Stromal cell of bone marrow (primary cell): ENCODE data around the gene COL5A1.
"Not testable (repeated sequence)": the region's sequence is repeated elsewhere in the genome, so short reads cannot be mapped to it uniquely, and the experiment has no call there.

Experiments
- DNase-seq: peaks from one replicate; pipeline ENCODE4 v3.0.0-alpha.2; 2012; ENCODE audit warnings: low read depth

The COL5A1 gene

GRCh38 chr9:134692573-134692860 lies 50.9 kb downstream of the COL5A1 start:
- no peak for DNase-seq

GRCh38 chr9:134693011-134693410 lies 51.4 kb downstream of the COL5A1 start:
- no peak for DNase-seq

GRCh38 chr9:134693641-134694367 lies 52.2 kb downstream of the COL5A1 start:
- DNase-seq, result no peak

GRCh38 chr9:134694368-134694665 lies 52.7 kb downstream of the COL5A1 start:
- no peak for DNase-seq

- no peak for DNase-seq
Measured at GRCh38 chr9:134694714-134695113, 53.1 kb downstream of the COL5A1 start.

GRCh38 chr9:134695144-134695543 lies 53.5 kb downstream of the COL5A1 start:
- no peak for DNase-seq

- no peak for DNase-seq
Measured at GRCh38 chr9:134696433-134696832, 54.8 kb downstream of the COL5A1 start.

- no peak for DNase-seq
Measured at GRCh38 chr9:134698111-134698510, 56.5 kb downstream of the COL5A1 start.

- DNase-seq, result no peak
Measured at GRCh38 chr9:134698587-134699342, 57.2 kb downstream of the COL5A1 start.

GRCh38 chr9:134699343-134699740 lies 57.7 kb downstream of the COL5A1 start:
- no peak for DNase-seq

GRCh38 chr9:134700636-134701350 lies 59.2 kb downstream of the COL5A1 start:
- no peak for DNase-seq

GRCh38 chr9:134701581-134702259 lies 60.1 kb downstream of the COL5A1 start:
- DNase-seq, result no peak

GRCh38 chr9:134702291-134702690 lies 60.7 kb downstream of the COL5A1 start:
- DNase-seq, result no peak

- DNase-seq, result not testable (repeated sequence)
Measured at GRCh38 chr9:134703730-134704114, 62.1 kb downstream of the COL5A1 start.

- no peak for DNase-seq
Measured at GRCh38 chr9:134704498-134704897, 62.9 kb downstream of the COL5A1 start.

- DNase-seq, result no peak
Measured at GRCh38 chr9:134705786-134706185, 64.2 kb downstream of the COL5A1 start.

- DNase-seq, result no peak
Measured at GRCh38 chr9:134706522-134706921, 64.9 kb downstream of the COL5A1 start.

- DNase-seq, result peak; percentile 79
Measured at GRCh38 chr9:134707031-134707680, 65.6 kb downstream of the COL5A1 start.

- no peak for DNase-seq
Measured at GRCh38 chr9:134707731-134708671, 66.4 kb downstream of the COL5A1 start.

GRCh38 chr9:134708672-134709038 lies 67.1 kb downstream of the COL5A1 start:
- DNase-seq, result no peak
